H1 (cell line): ENCODE results near the gene ZNF189. TPM values are rescaled to one million over a fixed set of nuclear protein-coding genes. Genes with fewer than 3 reads are reported as not detected.
"Not testable (repeated sequence)": the region's sequence is repeated elsewhere in the genome, so short reads cannot be mapped to it uniquely, and the experiment has no call there.

Experiments
- CTCF ChIA-PET: fragments of 300-600 bp; sonication (Branson Sonifier 250); formaldehyde crosslinking; loops from one replicate; lab custom pipeline; 2021; ENCODE audit not compliant: partially characterized antibody; lab: Charles Lee
- POLR2A ChIA-PET: fragments of 300-600 bp; sonication (Branson Sonifier 250); formaldehyde crosslinking; loops from one replicate; lab custom pipeline; 2021; ENCODE audit warnings: inconsistent platforms; ENCODE audit not compliant: partially characterized antibody; lab: Charles Lee
- DNase-seq, 2 experiments: peaks; one replicate each; pipeline versions ENCODE4 v3.0.0 to v3.0.0-alpha.2; 2010 to 2022; ENCODE audit warnings: low spot score in 2 of 2, low read depth in 1 of 2, mixed read lengths in 1 of 2
- FAIRE-seq: peaks from 2 replicates; lab custom pipeline; 2011; peaks lifted over from hg19 to GRCh38; lab: Jason Lieb, UNC
- H2AFZ ChIP-seq: 2 replicates; pipeline ENCODE4 v1.8.1; 2012; ENCODE audit warnings: low read length, inconsistent platforms
- H2AK5ac ChIP-seq: 2 replicates; pipeline ENCODE4 v1.6.1; 2013; ENCODE audit warnings: low read depth, low read length
- H2BK120ac ChIP-seq: replicated peaks from 2 replicates; pipeline ENCODE3; 2013; ENCODE audit warnings: low read depth, low read length, inconsistent platforms
- H2BK12ac ChIP-seq: 2 replicates; pipeline ENCODE4 v1.6.1; 2013; ENCODE audit warnings: low read depth, low read length
- H2BK15ac ChIP-seq: 2 replicates; pipeline ENCODE4 v1.6.1; 2013; ENCODE audit warnings: low read length
- H2BK20ac ChIP-seq: 2 replicates; pipeline ENCODE4 v1.6.1; 2013; ENCODE audit warnings: low read length
- H2BK5ac ChIP-seq: 2 replicates; pipeline ENCODE4 v1.6.1; 2013; ENCODE audit warnings: low read depth, low read length
- H3K14ac ChIP-seq: 2 replicates; pipeline ENCODE4 v1.6.1; 2013; ENCODE audit warnings: inconsistent platforms; ENCODE audit not compliant: insufficient read length
- H3K18ac ChIP-seq: 2 replicates; pipeline ENCODE4 v1.6.1; 2013; ENCODE audit warnings: low read length; ENCODE audit errors: extremely low read depth
- H3K23ac ChIP-seq: 2 replicates; pipeline ENCODE4 v1.6.1; 2013; ENCODE audit warnings: inconsistent platforms; ENCODE audit not compliant: insufficient read length
- H3K23me2 ChIP-seq: 2 replicates; pipeline ENCODE4 v1.6.1; 2013; ENCODE audit warnings: low read depth, low read length
- H3K27ac ChIP-seq: 2 replicates; pipeline ENCODE4 v1.6.1; 2011; ENCODE audit warnings: low read depth, low read length, inconsistent platforms
- H3K27me3 ChIP-seq, 4 experiments: replicated peaks in 1 of 4; 1 replicate in 1 of 4; 2 replicates in 3 of 4; pipeline versions ENCODE4 v1.6.1 to v1.8.1; 2011 to 2013; ENCODE audit warnings: low read length in 3 of 4, mild to moderate bottlenecking in 3 of 4, inconsistent platforms in 2 of 4, mixed read lengths in 2 of 4, moderate library complexity in 1 of 4; ENCODE audit not compliant: control insufficient read depth in 3 of 4, insufficient read depth in 3 of 4; ENCODE audit errors: extremely low read depth in 1 of 4
- H3K36me3 ChIP-seq, 4 experiments: 2 replicates each; pipeline versions ENCODE4 v1.6.1 to v1.8.1; 2011 to 2013; ENCODE audit warnings: mild to moderate bottlenecking in 4 of 4, low read length in 3 of 4, moderate library complexity in 2 of 4, control low read depth in 1 of 4, inconsistent platforms in 1 of 4; ENCODE audit not compliant: insufficient read depth in 4 of 4, control insufficient read depth in 2 of 4
- H3K4ac ChIP-seq: replicated peaks from 2 replicates; pipeline ENCODE3; 2013; ENCODE audit warnings: low read length, low read depth, mixed read lengths, inconsistent platforms; ENCODE audit not compliant: insufficient read length
- H3K4me1 ChIP-seq, 4 experiments: replicated peaks in 1 of 4; 1 replicate in 1 of 4; 2 replicates in 3 of 4; pipeline versions ENCODE4 v1.6.1 to v1.8.1; 2011 to 2013; ENCODE audit warnings: low read length in 3 of 4, inconsistent platforms in 2 of 4, mixed read lengths in 1 of 4; ENCODE audit not compliant: insufficient read depth in 4 of 4, control insufficient read depth in 3 of 4
- H3K4me2 ChIP-seq, 2 experiments: 2 replicates each; pipeline versions ENCODE4 v1.6.1 to v1.8.1; 2011 to 2013; ENCODE audit warnings: low read depth in 2 of 2, low read length in 2 of 2, control low read depth in 1 of 2, inconsistent platforms in 1 of 2, mild to moderate bottlenecking in 1 of 2; ENCODE audit not compliant: insufficient read depth in 1 of 2
- H3K4me3 ChIP-seq, 4 experiments: fragments of 200-600, 300-600 bp in 1 of 4; sonication (generic), shearing (Covaris generic), sonication (Bioruptor Twin) in 1 of 4; 2 replicates each; pipeline versions ENCODE4 v1.5.1 to v1.8.1; 2011 to 2016; ENCODE audit warnings: low read length in 4 of 4, low read depth in 3 of 4, control low read depth in 2 of 4, inconsistent platforms in 2 of 4, mild to moderate bottlenecking in 2 of 4, mixed read lengths in 1 of 4, moderate library complexity in 1 of 4; ENCODE audit not compliant: insufficient read depth in 2 of 4; ENCODE audit errors: extremely low read depth in 1 of 4
- H3K56ac ChIP-seq: replicated peaks from 2 replicates; pipeline ENCODE3; 2013; ENCODE audit warnings: low read depth, mild to moderate bottlenecking, mixed read lengths, low read length, inconsistent platforms; ENCODE audit not compliant: insufficient read length
- H3K79me1 ChIP-seq: 2 replicates; pipeline ENCODE4 v1.6.1; 2013; ENCODE audit warnings: low read depth, low read length, control low read depth
- H3K79me2 ChIP-seq, 2 experiments: 2 replicates each; pipeline versions ENCODE4 v1.6.1 to v1.8.1; 2012 to 2013; ENCODE audit warnings: low read length in 2 of 2, mild to moderate bottlenecking in 2 of 2, inconsistent platforms in 1 of 2; ENCODE audit not compliant: insufficient read depth in 2 of 2, control insufficient read depth in 1 of 2
- H3K9ac ChIP-seq, 4 experiments: replicated peaks in 1 of 4; 1 replicate in 1 of 4; 2 replicates in 3 of 4; pipeline versions ENCODE4 v1.6.1 to v1.8.1; 2011 to 2013; ENCODE audit warnings: low read depth in 3 of 4, low read length in 3 of 4, control low read depth in 2 of 4, mild to moderate bottlenecking in 2 of 4, moderate library complexity in 2 of 4, inconsistent platforms in 1 of 4; ENCODE audit errors: extremely low read depth in 1 of 4
- H3K9me3 ChIP-seq, 2 experiments: 2 replicates each; pipeline versions ENCODE4 v1.6.1 to v1.8.1; 2012 to 2013; ENCODE audit warnings: mild to moderate bottlenecking in 2 of 2, moderate library complexity in 2 of 2, control low read depth in 1 of 2, inconsistent platforms in 1 of 2, low read depth in 1 of 2, low read length in 1 of 2, mixed read lengths in 1 of 2; ENCODE audit not compliant: insufficient read depth in 2 of 2
- H4K20me1 ChIP-seq, 2 experiments: replicated peaks in 1 of 2; 2 replicates each; pipeline versions ENCODE3 to v1.8.1; 2011 to 2013; ENCODE audit warnings: inconsistent platforms in 2 of 2, low read length in 2 of 2, mild to moderate bottlenecking in 1 of 2; ENCODE audit not compliant: insufficient read depth in 2 of 2, control insufficient read depth in 1 of 2
- H4K5ac ChIP-seq: 2 replicates; pipeline ENCODE4 v1.6.1; 2013; ENCODE audit warnings: low read length, low read depth, mixed read lengths, inconsistent platforms; ENCODE audit not compliant: insufficient read length
- H4K8ac ChIP-seq: 2 replicates; pipeline ENCODE4 v1.8.0; 2013; ENCODE audit warnings: mild to moderate bottlenecking, moderate library complexity, low read length, inconsistent platforms; ENCODE audit not compliant: insufficient read depth; ENCODE audit errors: extremely low read depth
- H4K91ac ChIP-seq: replicated peaks from 2 replicates; pipeline ENCODE3; 2013; ENCODE audit warnings: low read length, mixed read lengths, inconsistent platforms; ENCODE audit not compliant: insufficient read length
- EP300 ChIP-seq, 2 experiments: IDR thresholded peaks; 1 replicate in 1 of 2; 2 replicates in 1 of 2; pipeline ENCODE4 v1.6.1; 2011 to 2012; ENCODE audit warnings: low read depth in 2 of 2, low read length in 2 of 2, mild to moderate bottlenecking in 2 of 2, borderline replicate concordance in 1 of 2, inconsistent platforms in 1 of 2, moderate library complexity in 1 of 2
- WGBS, 2 experiments: shearing (Covaris generic) in 1 of 2; methylation state at CpG; one replicate each; pipeline versions ENCODE4 v1.1.6 to v1.1.7; 2013 to 2015; ENCODE audit warnings: low lambda C conversion rate in 2 of 2, mixed read lengths in 2 of 2, inconsistent platforms in 1 of 2, low coverage in 1 of 2, missing lambda C conversion rate in 1 of 2; ENCODE audit not compliant: insufficient replicate concordance in 2 of 2, insufficient coverage in 1 of 2, insufficient read length in 1 of 2; ENCODE audit errors: extremely low coverage in 1 of 2, missing lambda C conversion rate in 1 of 2; 5-methylcytosine and 5-hydroxymethylcytosine counted together
- polyA plus RNA-seq, 7 experiments: library from polyadenylated mRNA; depleted of rRNA in 3 of 7; stranded (reverse) in 5 of 7; unstranded in 2 of 7; fragments of >200 nt in 5 of 7; fragments of 200-250 nt in 2 of 7; gene quantifications; 1 replicate in 5 of 7; 2 replicates in 1 of 7; 4 replicates in 1 of 7; pipeline versions ENCODE4 v1.2.1 to v1.2.3, GENCODE V29; 2011 to 2013; ENCODE audit warnings: missing spikeins in 2 of 7, mixed read lengths in 2 of 7
- total RNA-seq: library from RNA; stranded (reverse); fragmentation: NEBNext Ultra II Directional; extraction: Animal tissue kit (Norgen Biotek cat#: 25700); gene quantifications from 2 replicates; pipeline ENCODE4 v1.2.1, GENCODE V29; 2021

Gene ZNF189
- total and polyA plus RNA-seq, 2 of the 8 experiments (the other 6 are each of a cell fraction or from before 2014, with no cell fraction given), result 1.9 to 12.3 TPM

DNA sequence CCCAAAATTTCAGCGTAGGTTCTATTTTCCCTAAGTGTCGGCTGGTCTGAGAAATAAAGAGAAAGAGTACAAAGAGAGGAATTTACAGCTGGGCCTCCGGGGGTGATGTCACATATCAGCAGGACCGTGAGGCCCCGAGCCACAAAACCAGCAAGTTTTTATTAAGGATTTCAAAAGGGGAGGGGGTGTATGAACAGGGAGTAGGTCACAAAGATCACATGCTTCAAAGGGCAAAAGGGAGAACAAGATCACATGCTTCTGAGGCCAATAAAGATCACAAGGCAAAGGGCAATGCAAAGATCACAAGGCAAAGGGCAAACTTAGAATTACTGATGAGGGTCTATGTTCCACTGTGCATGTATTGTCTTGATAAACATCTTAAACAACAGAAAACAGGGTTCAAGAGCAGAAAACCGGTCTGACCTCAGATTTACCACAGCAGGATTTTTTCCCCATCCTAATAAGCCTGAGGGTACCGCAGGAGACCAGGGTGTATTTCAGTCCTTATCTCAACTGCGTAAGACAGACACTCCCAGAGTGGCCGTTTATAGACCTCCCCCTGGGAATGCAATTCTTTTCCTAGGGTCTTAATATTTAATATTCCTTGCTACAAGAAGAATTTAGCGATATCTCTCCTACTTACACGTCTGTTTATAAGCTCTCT lies 13.6 kb upstream of the ZNF189 start, which contains the start of gene BAAT:
BAAT (minus strand) TSS at position 134 of the 664 bp plus-strand sequence. CDS start 13,602 bp downstream, outside the sequence.
- FAIRE-seq, H2BK20ac ChIP-seq: not testable (repeated sequence)
- POLR2A ChIA-PET, result interaction anchor here (1.4 kb wide), 1 partner anchor 14 kb away, joined by 3 read pairs; the partner anchor contains the start of genes MRPL50 and ZNF189

More for the DNA sequence above, 13.6 kb upstream of the ZNF189 start, which contains the start of gene BAAT:
- not testable (repeated sequence) for H4K91ac ChIP-seq, H3K14ac ChIP-seq, H2BK120ac ChIP-seq, H3K4me1 ChIP-seq, H2AFZ ChIP-seq, H3K18ac ChIP-seq, H3K79me2 ChIP-seq, H3K4ac ChIP-seq, H3K9ac ChIP-seq, H2BK5ac ChIP-seq, H2BK12ac ChIP-seq
- H3K9me3 ChIP-seq, result peaks cover 6 to 14% of the 10 kb centered on the region in 2 experiments; a peak in 2 of 4 replicates
- peaks cover 0 to 32% (median 4%) of the 10 kb centered on the region in 4 experiments; a peak in 4 of 8 replicates for H3K36me3 ChIP-seq
- CTCF ChIA-PET, result interaction anchor here (1.1 kb wide), 1 partner anchor 14 kb away, joined by 4 read pairs; no protein-coding TSS in a partner anchor
- peak in 1 of 2 experiments; percentile 83; a peak in 1 of 3 replicates for TF ChIP-seq EP300 (IDR thresholded peaks at IDR 0.05; ENCODE audit: borderline replicate concordance in 1 of 2, low read depth in 2 of 2, low read length in 2 of 2)
- TF ChIP-seq, all 59 proteins: peak for 1; not testable (repeated sequence) for 58
- not testable (repeated sequence) for H4K8ac ChIP-seq, DNase-seq, H3K23me2 ChIP-seq, H3K27ac ChIP-seq, H3K4me2 ChIP-seq, H4K20me1 ChIP-seq, H3K23ac ChIP-seq, H2AK5ac ChIP-seq, H3K27me3 ChIP-seq, H3K56ac ChIP-seq, H3K79me1 ChIP-seq, H2BK15ac ChIP-seq
- 89% methylated on average over 11 of the region's 11 CpGs; no CpG with 5 or more reads in 1 of the 2 experiments for WGBS, 2 experiments
- Histone ChIP-seq H4K5ac (peak within 1 kb of the TSS; percentile 62), H3K4me3 (peak within 1 kb of the TSS in 1 of 4 experiments; percentile 2; a peak in 1 of 8 replicates)
